NCI-H526 (cell line): ENCODE measurements around the gene CNGA3.

Source experiments
- DNase-seq, 2 experiments: peaks; one replicate each; lab custom pipeline; 2025; lab: John Stamatoyannopoulos, UW

Gene CNGA3

GRCh38 chr2:98444436-98445176 is 98.3 kb downstream of the CNGA3 start, which contains the start of gene INPP4A:
Gene INPP4A, plus strand, starts transcription at chr2:98444858. Its CDS starts 75,191 bp downstream, at chr2:98520049.
- DNase-seq: peak; percentile 58 to 91

- DNase-seq: peak; percentile 37 to 64
Observed at GRCh38 chr2:98445177-98445682, 99.0 kb downstream of the CNGA3 start.

GRCh38 chr2:98445683-98446581 is 99.7 kb downstream of the CNGA3 start:
- peak; percentile 37 to 67 for DNase-seq

- no peak for DNase-seq
Observed at GRCh38 chr2:98446850-98447249, 100.6 kb downstream of the CNGA3 start.
